A549 (cell line): ENCODE data around the gene ZNF521. TPM values are rescaled to one million over a fixed set of nuclear protein-coding genes. Genes with fewer than 3 reads are reported as not detected.

Source experiments
- ATAC-seq, 2 experiments: fragments of 200-7000 bp in 1 of 2; fragments of >200 bp in 1 of 2; cut with Nextera tagmentation in 1 of 2; cut with Tn5 transposase in 1 of 2; 3 replicates each; pipeline versions ENCODE4 v1.8.0 to v1.9.1; 2018 to 2020; ENCODE audit warnings: mild to moderate bottlenecking in 1 of 2, moderate library complexity in 1 of 2
- CTCF ChIA-PET: fragments of 300-600 bp; sonication (Branson Sonifier 250); formaldehyde crosslinking; extraction: SDS; loops from one replicate; lab custom pipeline; 2021; ENCODE audit warnings: antibody characterized with exemption, inconsistent platforms; lab: Yijun Ruan, JAX
- POLR2A ChIA-PET: fragments of 350-600 bp; formaldehyde crosslinking; extraction: SDS; loops from one replicate; lab custom pipeline; 2021; ENCODE audit warnings: antibody characterized with exemption, inconsistent platforms; lab: Yijun Ruan, JAX
- DNase-seq, 2 experiments: peaks; one replicate each; pipeline versions ENCODE4 v3.0.0 to v3.0.0-alpha.2; 2011 to 2016; ENCODE audit warnings: low read depth in 1 of 2, low spot score in 1 of 2
- FAIRE-seq: peaks from 2 replicates; lab custom pipeline; 2011; peaks lifted over from hg19 to GRCh38; lab: Jason Lieb, UNC
- H3K27ac ChIP-seq, 2 experiments: fragments of >200 bp; sonication (Bioruptor Twin); formaldehyde crosslinking; 3 replicates each; pipeline ENCODE4 v1.5.1; 2016 to 2017
- H3K4me1 ChIP-seq: fragments of >200 bp; sonication (Bioruptor Twin); formaldehyde crosslinking; 3 replicates; pipeline ENCODE4 v1.6.1; 2016
- H3K4me2 ChIP-seq: fragments of >200 bp; sonication (Bioruptor Twin); formaldehyde crosslinking; 3 replicates; pipeline ENCODE4 v1.6.1; 2016
- H3K4me3 ChIP-seq: fragments of >200 bp; sonication (Bioruptor Twin); formaldehyde crosslinking; 3 replicates; pipeline ENCODE4 v1.5.1; 2016
- H3K9me3 ChIP-seq: fragments of >200 bp; sonication (Bioruptor Twin); formaldehyde crosslinking; 3 replicates; pipeline ENCODE4 v1.6.1; 2016
- ATOH8 ChIP-seq: fragments of 250-450 bp; sonication (Bioruptor Pico); IDR thresholded peaks from 2 replicates; pipeline ENCODE4 v1.5.0; 2020; ENCODE audit warnings: low read depth, mild to moderate bottlenecking, moderate library complexity
- CBX8 ChIP-seq: fragments of 200-600 bp; sonication (generic); IDR thresholded peaks from 2 replicates; pipeline ENCODE4 v1.6.1; 2016
- CHD2 ChIP-seq: fragments of 150-350 bp; IDR thresholded peaks from 2 replicates; pipeline ENCODE4 v1.6.1; 2014; ENCODE audit warnings: low read length; ENCODE audit not compliant: partially characterized antibody
- EHF ChIP-seq: fragments of 250-450 bp; sonication (Bioruptor Pico); IDR thresholded peaks from 2 replicates; pipeline ENCODE4 v1.5.0; 2020; ENCODE audit warnings: mild to moderate bottlenecking
- ELK1 ChIP-seq: fragments of 150-350 bp; IDR thresholded peaks from 2 replicates; pipeline ENCODE4 v1.6.1; 2014; ENCODE audit warnings: low read depth, mild to moderate bottlenecking, low read length
- EP300 ChIP-seq, 2 experiments: fragments of >200 bp; sonication (Bioruptor Twin); formaldehyde crosslinking; IDR thresholded peaks; 2 replicates in 1 of 2; 3 replicates in 1 of 2; pipeline ENCODE4 v1.6.1; 2016 to 2017
- FOSB ChIP-seq: fragments of 250-450 bp; sonication (Bioruptor Pico); IDR thresholded peaks from 2 replicates; pipeline ENCODE4 v1.5.0; 2020; ENCODE audit warnings: mild to moderate bottlenecking, moderate library complexity
- HES2 ChIP-seq: fragments of >200 bp; sonication (Bioruptor Twin); formaldehyde crosslinking; IDR thresholded peaks from 2 replicates; pipeline ENCODE4 v1.6.1; 2016
- HOXB5 ChIP-seq: fragments of 250-450 bp; sonication (Bioruptor Pico); IDR thresholded peaks from 2 replicates; pipeline ENCODE4 v1.5.0; 2020; ENCODE audit warnings: mild to moderate bottlenecking, moderate library complexity
- JUN ChIP-seq, 2 experiments: fragments of >200 bp; sonication (Bioruptor Twin); formaldehyde crosslinking; IDR thresholded peaks; 2 replicates in 1 of 2; 3 replicates in 1 of 2; pipeline ENCODE4 v1.6.1; 2016 to 2017
- JUNB ChIP-seq: fragments of >200 bp; sonication (Bioruptor Twin); formaldehyde crosslinking; IDR thresholded peaks from 2 replicates; pipeline ENCODE4 v1.6.1; 2016
- KDM5A ChIP-seq: fragments of 200-600 bp; sonication (generic); IDR thresholded peaks from 2 replicates; pipeline ENCODE4 v1.6.1; 2016; ENCODE audit warnings: antibody characterized with exemption, mild to moderate bottlenecking
- MAFK ChIP-seq: fragments of 450-650 bp; IDR thresholded peaks from 2 replicates; pipeline ENCODE4 v1.6.1; 2014; ENCODE audit not compliant: partially characterized antibody
- NFE2L2 ChIP-seq: fragments of 150-350 bp; conservative IDR thresholded peaks from 2 replicates; pipeline ENCODE4 v1.6.1; 2014; ENCODE audit warnings: low read length
- NR3C1 ChIP-seq: fragments of >200 bp; sonication (Bioruptor Twin); formaldehyde crosslinking; IDR thresholded peaks from 3 replicates; pipeline ENCODE4 v1.6.1; 2017
- PHF8 ChIP-seq: fragments of 200-600 bp; sonication (generic); IDR thresholded peaks from 2 replicates; pipeline ENCODE4 v1.6.1; 2016; ENCODE audit warnings: low read depth, mild to moderate bottlenecking, antibody characterized with exemption, moderate library complexity, borderline replicate concordance
- POLR2A ChIP-seq: IDR thresholded peaks from 2 replicates; pipeline ENCODE4 v1.6.1; 2012; ENCODE audit warnings: mild to moderate bottlenecking, low read length
- RARB ChIP-seq: fragments of 250-450 bp; sonication (Bioruptor Pico); IDR thresholded peaks from 2 replicates; pipeline ENCODE4 v1.8.0; 2021; ENCODE audit warnings: mild to moderate bottlenecking, moderate library complexity
- REST ChIP-seq: fragments of 200-600 bp; sonication (generic); IDR thresholded peaks from 2 replicates; pipeline ENCODE4 v1.6.1; 2016; ENCODE audit warnings: antibody characterized with exemption, mild to moderate bottlenecking, moderate library complexity
- RNF2 ChIP-seq: fragments of 200-600 bp; sonication (generic); IDR thresholded peaks from 2 replicates; pipeline ENCODE4 v1.6.1; 2016; ENCODE audit warnings: low read depth, mild to moderate bottlenecking, antibody characterized with exemption, moderate library complexity, borderline replicate concordance
- SMC3 ChIP-seq: fragments of >200 bp; sonication (Bioruptor Twin); formaldehyde crosslinking; IDR thresholded peaks from 3 replicates; pipeline ENCODE4 v1.6.1; 2018; ENCODE audit warnings: inconsistent platforms
- USF2 ChIP-seq: fragments of 450-650 bp; IDR thresholded peaks from 2 replicates; pipeline ENCODE4 v1.6.1; 2014; ENCODE audit warnings: antibody characterized with exemption
- WGBS: methylation state at CpG from one replicate; pipeline ENCODE4 v1.1.6; 2017; ENCODE audit errors: missing lambda C conversion rate; 5-methylcytosine and 5-hydroxymethylcytosine counted together
- polyA plus RNA-seq, 4 experiments: library from polyadenylated mRNA; depleted of rRNA in 3 of 4; stranded (reverse); fragments of >200 nt; fragmentation: RNase III in 1 of 4; extraction: RNeasy Plus Mini Kit Qiagen cat#74134 plus additional on column Dnase treatment in 1 of 4; gene quantifications; 2 replicates in 3 of 4; 3 replicates in 1 of 4; pipeline ENCODE4 v1.2.3, GENCODE V29; 2011 to 2017

Gene ZNF521
- polyA plus RNA-seq, 2 of the 4 experiments (the other 2 are of a cell fraction) = not detected

GRCh38 chr18:25223899-25224886 is 127.8 kb downstream of the ZNF521 start (continued):
- TF ChIP-seq ATOH8 (CRISPR knock-in tag) (no peak), POLR2A (no peak), JUN (IDR thresholded peaks at IDR 0.05) (no peak), USF2 (no peak), RARB (CRISPR knock-in tag) (no peak)

GRCh38 chr18:25223211-25223610 is 128.8 kb downstream of the ZNF521 start:
- ChIA-PET POLR2A (no interaction called here), CTCF (no interaction called here)

More at GRCh38 chr18:25223211-25223610, 128.8 kb downstream of the ZNF521 start:
- Histone ChIP-seq H3K4me3 (no peak overlapping the region), H3K4me1 (no peaks in the 10 kb centered on the region), H3K9me3 (no peaks in the 10 kb centered on the region), H3K4me2 (no peak overlapping the region)
- DNase-seq = no peak
- no peak for ATAC-seq
- WGBS = 0% methylated on average over 2 of the region's 2 CpGs
- no peak for FAIRE-seq
- TF ChIP-seq KDM5A (no peak), RNF2 (no peak), SMC3 (no peak), EP300 (IDR thresholded peaks at IDR 0.05) (no peak), EHF (CRISPR knock-in tag) (no peak), NR3C1 (no peak), REST (no peak), HOXB5 (CRISPR knock-in tag) (no peak), JUNB (no peak), HES2 (no peak), JUN (IDR thresholded peaks at IDR 0.05) (no peak), NFE2L2 (no peak), PHF8 (no peak), FOSB (CRISPR knock-in tag) (no peak), CHD2 (no peak), ELK1 (no peak), MAFK (no peak), CBX8 (no peak)
- TF ChIP-seq, all 56 proteins: peak for 0
- H3K27ac ChIP-seq = no peak overlapping the region
